Activated CD4-positive, alpha-beta T cell treated with anti-CD3 and anti-CD28 coated beads for 36 hours (primary cell): ENCODE data around the gene BRDT. TPM values are rescaled to one million over a fixed set of nuclear protein-coding genes. Genes with fewer than 3 reads are reported as not detected.
A peak's percentile ranks its signal among the peaks of the same experiment; 100 is the strongest.

Experiments
- ATAC-seq: fragments of 200-7000 bp; cut with Tn5 transposase; one replicate; pipeline ENCODE4 v1.10.0; 2021; ENCODE audit warnings: mild to moderate bottlenecking, moderate library complexity
- CTCF ChIA-PET: fragments of 350-600 bp; sonication (Branson Sonifier 250); formaldehyde crosslinking; loops from one replicate; lab custom pipeline; 2021; ENCODE audit warnings: antibody characterized with exemption; lab: Charles Lee
- POLR2A ChIA-PET: fragments of 350-600 bp; sonication (Branson Sonifier 250); formaldehyde crosslinking; loops from one replicate; lab custom pipeline; 2021; ENCODE audit warnings: antibody characterized with exemption, inconsistent platforms; lab: Charles Lee
- DNase-seq: peaks from one replicate; pipeline ENCODE4 v3.0.0-alpha.2; 2020
- H3K27ac Mint-ChIP-seq: one replicate; pipeline ENCODE4 v1.8.0; 2021; ENCODE audit warnings: mixed read lengths
- H3K27me3 Mint-ChIP-seq: one replicate; pipeline ENCODE4 v1.8.0; 2021; ENCODE audit warnings: mixed read lengths
- H3K36me3 Mint-ChIP-seq: one replicate; pipeline ENCODE4 v1.8.0; 2021; ENCODE audit warnings: low read depth, mixed read lengths
- H3K4me1 Mint-ChIP-seq: one replicate; pipeline ENCODE4 v1.8.0; 2021; ENCODE audit warnings: mixed read lengths
- H3K4me3 Mint-ChIP-seq: one replicate; pipeline ENCODE4 v1.8.0; 2021; ENCODE audit warnings: mild to moderate bottlenecking, moderate library complexity, mixed read lengths
- H3K9me3 Mint-ChIP-seq: one replicate; pipeline ENCODE4 v1.8.0; 2021; ENCODE audit warnings: low read depth, mixed read lengths
- intact Hi-C, 2 experiments: fragments of 100-400 bp; cut with DNase I in 1 of 2; cut with micrococcal nuclease in 1 of 2; formaldehyde crosslinking; loops; one replicate each; pipeline versions ENCODE4 v1.14.2 to v1.15.1; 2022 to 2024; cut with DNase I, micrococcal nuclease
- total RNA-seq, 2 experiments: library from RNA; stranded (reverse); gene quantifications; one replicate each; pipeline ENCODE4 v1.2.3, GENCODE V29; 2021

Gene BRDT
- total RNA-seq, result not detected

DNA sequence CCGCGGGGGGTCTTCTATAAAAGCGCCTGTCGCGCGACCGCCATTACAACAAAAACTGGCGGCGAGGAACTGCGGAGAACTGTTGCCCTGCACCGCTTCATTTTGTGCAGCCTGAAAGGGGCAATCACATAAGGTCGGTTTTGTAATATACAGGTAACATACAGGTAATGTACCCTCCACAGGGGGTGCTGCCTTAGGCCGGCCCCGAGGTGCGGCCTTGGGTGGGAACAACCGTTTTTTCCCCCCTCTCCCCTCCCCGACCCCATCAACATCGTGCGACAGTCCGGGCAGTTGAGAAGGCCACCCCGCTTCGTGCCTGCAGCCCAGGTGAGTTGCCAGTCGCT is at the start of gene BRDT:
BRDT (plus strand) TSS at position 46 of the 344 bp plus-strand sequence. CDS start 13,354 bp downstream, outside the sequence.
- Mint-ChIP-seq H3K9me3 (no peaks in the 10 kb centered on the region), H3K27me3 (no peaks in the 10 kb centered on the region), H3K27ac (peak within 1 kb of the TSS; percentile 33), H3K4me3 (peak within 1 kb of the TSS; percentile 30), H3K36me3 (no peaks in the 10 kb centered on the region), H3K4me1 (peaks cover 15% of the 10 kb centered on the region)
- ATAC-seq (no peak), DNase-seq (no peak)
- ChIA-PET POLR2A (no interaction called here), CTCF (no interaction called here)
- intact Hi-C loops, result no loop called here

GRCh38 chr1:91900562-91900961 is 48.6 kb upstream of the BRDT start:
- intact Hi-C loops, result no loop called here
- H3K27me3 Mint-ChIP-seq, result peaks cover 7% of the 10 kb centered on the region
- ATAC-seq (no peak), DNase-seq (no peak)
- H3K27ac Mint-ChIP-seq, result no peak overlapping the region
- ChIA-PET POLR2A (no interaction called here), CTCF (interaction anchor here (1.1 to 1.3 kb wide), 3 partner anchors 11 to 148 kb away, joined by 3 to 5 read pairs (median 4); no protein-coding TSS in a partner anchor)
- no peak overlapping the region for H3K4me3 Mint-ChIP-seq
- H3K36me3 Mint-ChIP-seq, result no peaks in the 10 kb centered on the region
- no peaks in the 10 kb centered on the region for H3K9me3 Mint-ChIP-seq
- H3K4me1 Mint-ChIP-seq, result peaks cover 4% of the 10 kb centered on the region

DNA sequence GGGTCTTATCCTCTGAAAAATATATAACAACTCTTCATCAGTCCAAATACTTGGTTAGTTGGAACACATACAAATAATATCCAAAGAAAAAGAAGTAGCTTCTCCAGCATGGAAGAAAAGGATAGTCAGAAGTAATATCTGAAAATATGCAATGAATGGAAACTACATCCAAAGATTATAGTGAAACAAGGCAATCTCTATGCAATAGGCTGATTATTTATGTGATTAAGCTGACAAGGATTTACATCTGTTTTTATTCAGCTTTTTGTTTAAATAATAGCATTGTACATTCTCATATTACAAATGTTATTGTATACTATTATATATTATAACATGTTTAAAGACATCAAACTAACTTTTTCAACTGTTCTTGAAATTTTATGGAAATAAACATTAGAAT is 48.0 kb upstream of the BRDT start:
- no peaks in the 10 kb centered on the region for H3K4me1 Mint-ChIP-seq
- intact Hi-C loops, result no loop called here
- H3K4me3 Mint-ChIP-seq, result no peak overlapping the region
- ChIA-PET POLR2A (no interaction called here), CTCF (interaction anchor here (1.1 to 1.3 kb wide), 3 partner anchors 12 to 149 kb away, joined by 3 to 5 read pairs (median 4); no protein-coding TSS in a partner anchor)
- H3K36me3 Mint-ChIP-seq, result no peaks in the 10 kb centered on the region
- H3K27me3 Mint-ChIP-seq, result peaks cover 3% of the 10 kb centered on the region
- H3K27ac Mint-ChIP-seq, result no peak overlapping the region
- ATAC-seq (no peak), DNase-seq (no peak)
- H3K9me3 Mint-ChIP-seq, result no peaks in the 10 kb centered on the region

- Mint-ChIP-seq H3K4me1 (peaks cover 5% of the 10 kb centered on the region), H3K4me3 (no peak overlapping the region), H3K27ac (no peak overlapping the region), H3K9me3 (no peaks in the 10 kb centered on the region), H3K27me3 (no peaks in the 10 kb centered on the region), H3K36me3 (no peaks in the 10 kb centered on the region)
- ATAC-seq (no peak), DNase-seq (no peak)
- intact Hi-C loops, result no loop called here
- ChIA-PET CTCF (no interaction called here), POLR2A (no interaction called here)
Observed at GRCh38 chr1:91912266-91912665, 36.9 kb upstream of the BRDT start.

DNA sequence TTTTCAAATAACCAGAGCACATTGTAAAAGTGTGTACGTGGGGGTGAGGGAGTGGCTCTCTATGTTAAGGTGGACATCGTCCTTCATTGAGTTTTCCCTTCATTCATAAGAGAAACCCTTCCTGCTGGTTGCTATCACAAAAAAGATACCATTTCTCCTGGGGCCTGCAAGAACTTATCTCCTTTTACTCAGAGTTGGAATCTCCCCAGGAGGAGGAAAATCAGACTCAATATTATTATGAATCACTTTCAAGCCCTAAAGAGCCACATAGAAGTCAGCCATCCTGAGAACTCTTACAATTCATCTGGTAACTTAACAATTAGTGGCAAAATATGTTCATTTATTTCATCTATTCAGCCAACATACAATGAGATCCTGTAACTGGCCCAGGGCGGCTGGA is 36.2 kb upstream of the BRDT start:
- CTCF ChIA-PET, result interaction anchor here (0.7 to 1.0 kb wide), 2 partner anchors 79 to 158 kb away, joined by 3 read pairs; no protein-coding TSS in a partner anchor
- H3K36me3 Mint-ChIP-seq, result no peaks in the 10 kb centered on the region
- DNase-seq, result no peak
- POLR2A ChIA-PET, result no interaction called here
- intact Hi-C loops, result no loop called here
- peaks cover 5% of the 10 kb centered on the region for H3K4me1 Mint-ChIP-seq
- H3K27ac Mint-ChIP-seq, result no peak overlapping the region
- no peaks in the 10 kb centered on the region for H3K9me3 Mint-ChIP-seq
- H3K4me3 Mint-ChIP-seq, result no peak overlapping the region
- no peaks in the 10 kb centered on the region for H3K27me3 Mint-ChIP-seq
- ATAC-seq, result no peak

GRCh38 chr1:91916046-91916445 is 33.2 kb upstream of the BRDT start:
- ATAC-seq (no peak), DNase-seq (no peak)
- ChIA-PET POLR2A (no interaction called here), CTCF (interaction anchor here (1.1 kb wide), 1 partner anchor 403 kb away, joined by 3 read pairs; no protein-coding TSS in a partner anchor)
- Mint-ChIP-seq H3K27me3 (no peaks in the 10 kb centered on the region), H3K4me1 (peaks cover 5% of the 10 kb centered on the region), H3K36me3 (no peaks in the 10 kb centered on the region), H3K4me3 (no peak overlapping the region), H3K9me3 (no peaks in the 10 kb centered on the region), H3K27ac (no peak overlapping the region)
- intact Hi-C loops, result no loop called here

- DNase-seq (no peak), ATAC-seq (no peak)
- CTCF ChIA-PET, result no interaction called here
- POLR2A ChIA-PET, result no interaction called here
- Mint-ChIP-seq H3K27ac (no peak overlapping the region), H3K4me3 (no peak overlapping the region), H3K4me1 (peaks cover 5% of the 10 kb centered on the region), H3K9me3 (no peaks in the 10 kb centered on the region), H3K36me3 (no peaks in the 10 kb centered on the region), H3K27me3 (no peaks in the 10 kb centered on the region)
- intact Hi-C loops, result no loop called here
Observed at GRCh38 chr1:91916811-91917460, 32.3 kb upstream of the BRDT start.

DNA sequence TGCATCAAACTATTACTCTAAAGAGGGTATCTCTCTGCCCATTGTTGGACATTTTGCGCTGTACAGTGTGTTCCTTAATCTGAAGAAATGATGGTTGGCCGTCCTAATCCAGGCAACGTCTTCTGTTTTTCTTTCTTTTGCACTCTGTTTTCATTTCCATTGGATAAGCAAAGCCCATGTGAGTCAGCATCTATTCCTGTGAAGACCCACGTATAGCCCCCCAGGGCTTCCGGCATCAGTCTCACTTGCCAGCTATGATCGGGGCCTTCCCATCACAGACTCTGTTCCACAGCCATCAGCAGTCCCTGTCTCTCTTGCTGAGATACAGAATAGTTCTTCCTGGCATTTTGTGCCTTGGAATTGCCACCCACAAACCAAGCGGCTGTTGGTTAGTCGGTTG is 29.2 kb upstream of the BRDT start:
- no peaks in the 10 kb centered on the region for H3K36me3 Mint-ChIP-seq
- no peak for DNase-seq
- CTCF ChIA-PET, result no interaction called here
- no peak for ATAC-seq
- no peak overlapping the region for H3K4me3 Mint-ChIP-seq
- no peak overlapping the region for H3K27ac Mint-ChIP-seq
- no peaks in the 10 kb centered on the region for H3K9me3 Mint-ChIP-seq
- H3K27me3 Mint-ChIP-seq, result no peaks in the 10 kb centered on the region
- POLR2A ChIA-PET, result no interaction called here
- intact Hi-C loops, result no loop called here
- peaks cover 9% of the 10 kb centered on the region for H3K4me1 Mint-ChIP-seq

- Mint-ChIP-seq H3K27ac (no peak overlapping the region), H3K27me3 (no peaks in the 10 kb centered on the region)
- intact Hi-C loops, result no loop called here
Observed at GRCh38 chr1:91924146-91924545, 25.1 kb upstream of the BRDT start.

GRCh38 chr1:91925644-91926435 is 23.4 kb upstream of the BRDT start:
- intact Hi-C loops, result loop anchor here (2.0 to 5.0 kb wide), 4 partner anchors 484 to 759 kb away; partner anchors contain the start of gene HFM1 (in 1 of the 2)
- Mint-ChIP-seq H3K27ac (no peak overlapping the region), H3K4me3 (no peak overlapping the region), H3K9me3 (no peaks in the 10 kb centered on the region), H3K27me3 (no peaks in the 10 kb centered on the region), H3K36me3 (no peaks in the 10 kb centered on the region), H3K4me1 (peaks cover 9% of the 10 kb centered on the region)
- no peak for DNase-seq
- ChIA-PET CTCF (interaction anchor here (0.9 to 2.1 kb wide), 6 partner anchors 18 to 642 kb away, joined by 3 to 6 read pairs (median 4); no protein-coding TSS in a partner anchor), POLR2A (no interaction called here)
- ATAC-seq, result no peak

More at GRCh38 chr1:91924146-91924545, 25.1 kb upstream of the BRDT start:
- no peak overlapping the region for H3K4me3 Mint-ChIP-seq
- ChIA-PET CTCF (interaction anchor here (0.8 kb wide), 1 partner anchor 14 kb away, joined by 3 read pairs; no protein-coding TSS in a partner anchor), POLR2A (no interaction called here)
- no peaks in the 10 kb centered on the region for H3K36me3 Mint-ChIP-seq
- H3K9me3 Mint-ChIP-seq, result no peaks in the 10 kb centered on the region
- ATAC-seq, result no peak
- peaks cover 9% of the 10 kb centered on the region for H3K4me1 Mint-ChIP-seq
- no peak for DNase-seq

DNA sequence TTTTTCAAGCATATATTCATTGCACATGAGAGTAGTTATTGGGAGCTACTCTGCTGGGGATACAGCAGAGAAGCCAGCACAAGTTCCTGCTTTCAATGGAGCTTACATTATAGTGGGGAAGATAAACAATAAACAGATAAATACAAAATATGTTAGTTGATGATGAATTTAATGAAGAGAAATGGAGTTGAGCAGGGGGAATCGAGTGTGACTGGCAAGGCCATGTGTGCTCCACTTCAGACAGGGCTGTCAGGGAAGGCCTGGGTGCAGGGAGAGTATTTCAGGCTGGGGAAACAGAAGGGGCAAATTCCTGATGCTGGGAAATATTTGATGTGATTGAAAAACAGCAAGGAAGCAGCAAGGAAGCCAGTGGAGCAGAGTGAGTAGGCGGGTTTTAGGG is 21.2 kb upstream of the BRDT start:
- Mint-ChIP-seq H3K36me3 (no peaks in the 10 kb centered on the region), H3K27ac (no peak overlapping the region), H3K4me1 (peaks cover 9% of the 10 kb centered on the region), H3K4me3 (no peak overlapping the region), H3K27me3 (no peaks in the 10 kb centered on the region), H3K9me3 (no peaks in the 10 kb centered on the region)
- DNase-seq (no peak), ATAC-seq (no peak)
- intact Hi-C loops, result loop anchor here (5.0 kb wide), 3 partner anchors 486 to 526 kb away; partner anchors contain the start of gene HFM1 (in 1 of the 2)
- CTCF ChIA-PET, result interaction anchor here (0.6 to 2.8 kb wide), 16 partner anchors 10 to 644 kb away, joined by 3 to 30 read pairs (median 4); partner anchors contain the start of gene TGFBR3
- POLR2A ChIA-PET, result no interaction called here
